Hepatocyte (in vitro differentiated cells): ENCODE measurements around the gene HS2ST1.

Source experiments
- CTCF ChIP-seq: fragments of 200-600 bp; sonication (generic); IDR thresholded peaks from 2 replicates; pipeline ENCODE4 v1.5.1; 2016; ENCODE audit warnings: antibody characterized with exemption, mild to moderate bottlenecking; ENCODE audit not compliant: poor library complexity
- EZH2 ChIP-seq: fragments of 200-600 bp; sonication (generic); IDR thresholded peaks from 2 replicates; pipeline ENCODE4 v1.6.1; 2016; ENCODE audit warnings: antibody characterized with exemption, mild to moderate bottlenecking, borderline replicate concordance
- EZH2phosphoT487 ChIP-seq: fragments of 200-600 bp; sonication (generic); IDR thresholded peaks from one replicate; pipeline ENCODE4 v1.6.1; 2018; ENCODE audit warnings: antibody characterized with exemption, mild to moderate bottlenecking, low read depth, moderate library complexity; ENCODE audit not compliant: unreplicated experiment, severe bottlenecking

DNA sequence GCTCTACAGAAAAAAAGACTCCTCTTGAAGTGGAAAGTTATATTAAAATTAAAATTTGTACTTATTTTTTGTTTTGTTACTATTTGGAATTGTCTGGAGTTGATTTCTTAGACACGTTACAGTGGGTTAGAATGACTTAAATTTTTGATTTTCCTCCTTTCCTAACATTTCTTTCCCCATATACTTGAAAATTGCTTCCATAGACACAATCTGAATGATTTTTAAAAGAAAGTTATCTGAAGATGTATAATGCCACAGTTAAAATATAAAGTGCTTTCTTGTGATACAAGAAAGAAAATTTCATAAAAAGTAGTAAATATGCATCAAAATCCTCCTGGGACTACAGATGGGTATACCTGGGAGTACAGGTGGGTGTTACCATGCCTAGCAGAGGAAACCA, 2.3 kb downstream of the HS2ST1 start:
- no peak for TF ChIP-seq CTCF
- TF ChIP-seq EZH2: no peak
- TF ChIP-seq EZH2phosphoT487: no peak
